HEK293 (cell line): ENCODE measurements around the gene B4GALT1.

Source experiments
- FEZF1 ChIP-seq: fragments of 450-650 bp; formaldehyde crosslinking; IDR thresholded peaks from 2 replicates; pipeline ENCODE4 v1.5.1; 2016; ENCODE audit warnings: missing biosample characterization, missing genetic modification characterization
- GLI4 ChIP-seq: fragments of 450-650 bp; formaldehyde crosslinking; IDR thresholded peaks from 2 replicates; pipeline ENCODE4 v1.5.1; 2016; ENCODE audit warnings: missing biosample characterization, missing genetic modification characterization
- GLIS1 ChIP-seq: fragments of 450-650 bp; formaldehyde crosslinking; IDR thresholded peaks from 2 replicates; pipeline ENCODE4 v1.5.1; 2016; ENCODE audit warnings: missing biosample characterization, missing genetic modification characterization
- IKZF3 ChIP-seq: fragments of 450-650 bp; IDR thresholded peaks from 2 replicates; pipeline ENCODE4 v1.5.0; 2018; ENCODE audit warnings: missing biosample characterization, mild to moderate bottlenecking, missing genetic modification characterization, moderate library complexity
- MEIS1 ChIP-seq: sonication (generic); formaldehyde crosslinking; IDR thresholded peaks from 2 replicates; pipeline ENCODE4 v1.8.1; 2022; ENCODE audit warnings: missing genetic modification reagents, mild to moderate bottlenecking, borderline replicate concordance
- MZF1 ChIP-seq: fragments of 450-650 bp; formaldehyde crosslinking; IDR thresholded peaks from 2 replicates; pipeline ENCODE4 v1.5.1; 2017; ENCODE audit warnings: missing biosample characterization, missing genetic modification characterization, borderline replicate concordance
- OSR2 ChIP-seq: fragments of 450-650 bp; formaldehyde crosslinking; IDR thresholded peaks from 2 replicates; pipeline ENCODE4 v1.5.1; 2016; ENCODE audit warnings: missing biosample characterization, missing genetic modification characterization
- PRDM6 ChIP-seq: fragments of 450-650 bp; formaldehyde crosslinking; IDR thresholded peaks from 2 replicates; pipeline ENCODE4 v1.5.1; 2017; ENCODE audit warnings: missing biosample characterization, missing genetic modification characterization
- SCRT1 ChIP-seq: fragments of 450-650 bp; formaldehyde crosslinking; IDR thresholded peaks from 2 replicates; pipeline ENCODE4 v1.5.1; 2016; ENCODE audit warnings: missing biosample characterization, missing genetic modification characterization, borderline replicate concordance
- SP7 ChIP-seq: fragments of 450-650 bp; formaldehyde crosslinking; IDR thresholded peaks from 2 replicates; pipeline ENCODE4 v1.5.1; 2016; ENCODE audit warnings: missing biosample characterization, missing genetic modification characterization
- ZBTB11 ChIP-seq: fragments of 450-650 bp; formaldehyde crosslinking; conservative IDR thresholded peaks from 2 replicates; pipeline ENCODE4 v1.5.1; 2016; ENCODE audit warnings: low read depth, missing biosample characterization, missing genetic modification characterization
- ZBTB17 ChIP-seq: fragments of 450-650 bp; formaldehyde crosslinking; IDR thresholded peaks from 2 replicates; pipeline ENCODE4 v1.5.1; 2016; ENCODE audit warnings: missing biosample characterization, missing genetic modification characterization
- ZBTB20 ChIP-seq: fragments of 450-650 bp; formaldehyde crosslinking; IDR thresholded peaks from 2 replicates; pipeline ENCODE4 v1.5.1; 2016; ENCODE audit warnings: missing biosample characterization, missing genetic modification characterization
- ZBTB8A ChIP-seq: fragments of 450-650 bp; formaldehyde crosslinking; IDR thresholded peaks from 2 replicates; pipeline ENCODE4 v1.5.1; 2016; ENCODE audit warnings: missing biosample characterization, missing genetic modification characterization
- ZNF133 ChIP-seq: fragments of 450-650 bp; formaldehyde crosslinking; IDR thresholded peaks from 2 replicates; pipeline ENCODE4 v1.5.1; 2016; ENCODE audit warnings: missing biosample characterization, missing genetic modification characterization
- ZNF2 ChIP-seq: fragments of 450-650 bp; formaldehyde crosslinking; IDR thresholded peaks from 2 replicates; pipeline ENCODE4 v1.5.1; 2016; ENCODE audit warnings: missing biosample characterization, missing genetic modification characterization
- ZNF335 ChIP-seq: fragments of 450-650 bp; formaldehyde crosslinking; conservative IDR thresholded peaks from 2 replicates; pipeline ENCODE4 v1.5.1; 2016; ENCODE audit warnings: missing biosample characterization, missing genetic modification characterization
- ZNF354C ChIP-seq: fragments of 450-650 bp; formaldehyde crosslinking; IDR thresholded peaks from 2 replicates; pipeline ENCODE4 v1.5.1; 2016; ENCODE audit warnings: missing biosample characterization, missing genetic modification characterization, low read depth, borderline replicate concordance
- ZNF366 ChIP-seq: fragments of 450-650 bp; formaldehyde crosslinking; conservative IDR thresholded peaks from 2 replicates; pipeline ENCODE4 v1.5.1; 2016; ENCODE audit warnings: missing biosample characterization, missing genetic modification characterization
- ZNF394 ChIP-seq: fragments of 450-650 bp; formaldehyde crosslinking; IDR thresholded peaks from 2 replicates; pipeline ENCODE4 v1.5.1; 2016; ENCODE audit warnings: missing biosample characterization, missing genetic modification characterization, mild to moderate bottlenecking, moderate library complexity, borderline replicate concordance
- ZNF621 ChIP-seq: fragments of 450-650 bp; formaldehyde crosslinking; IDR thresholded peaks from 2 replicates; pipeline ENCODE4 v1.5.1; 2017; ENCODE audit warnings: missing biosample characterization, missing genetic modification characterization
- ZNF664 ChIP-seq: fragments of 450-650 bp; formaldehyde crosslinking; IDR thresholded peaks from 2 replicates; pipeline ENCODE4 v1.5.1; 2016; ENCODE audit warnings: missing biosample characterization, missing genetic modification characterization
- ZNF76 ChIP-seq: fragments of 450-650 bp; formaldehyde crosslinking; IDR thresholded peaks from 2 replicates; pipeline ENCODE4; 2016; ENCODE audit warnings: low read depth, missing biosample characterization, missing genetic modification characterization, borderline replicate concordance
- ZNF830 ChIP-seq: fragments of 450-650 bp; IDR thresholded peaks from 2 replicates; pipeline ENCODE4 v1.5.0; 2018; ENCODE audit warnings: missing biosample characterization, missing genetic modification characterization, low read depth, mild to moderate bottlenecking, moderate library complexity
- ZNF843 ChIP-seq: fragments of 450-650 bp; formaldehyde crosslinking; IDR thresholded peaks from 2 replicates; pipeline ENCODE4 v1.5.1; 2016; ENCODE audit warnings: missing biosample characterization, missing genetic modification characterization
- TF ChIP-seq, protein P1 (sequence below): fragments of 450-650 bp; formaldehyde crosslinking; IDR thresholded peaks from 2 replicates; pipeline ENCODE4 v1.5.1; 2016; ENCODE audit warnings: missing biosample characterization, missing genetic modification characterization
- TF ChIP-seq, protein P2 (sequence below): fragments of 450-650 bp; formaldehyde crosslinking; IDR thresholded peaks from 2 replicates; pipeline ENCODE4 v1.5.1; 2016; ENCODE audit warnings: missing biosample characterization, missing genetic modification characterization
- TF ChIP-seq, protein P3 (sequence below): fragments of 450-650 bp; formaldehyde crosslinking; IDR thresholded peaks from 2 replicates; pipeline ENCODE4 v1.5.1; 2016; ENCODE audit warnings: missing biosample characterization, missing genetic modification characterization

Gene B4GALT1

DNA sequence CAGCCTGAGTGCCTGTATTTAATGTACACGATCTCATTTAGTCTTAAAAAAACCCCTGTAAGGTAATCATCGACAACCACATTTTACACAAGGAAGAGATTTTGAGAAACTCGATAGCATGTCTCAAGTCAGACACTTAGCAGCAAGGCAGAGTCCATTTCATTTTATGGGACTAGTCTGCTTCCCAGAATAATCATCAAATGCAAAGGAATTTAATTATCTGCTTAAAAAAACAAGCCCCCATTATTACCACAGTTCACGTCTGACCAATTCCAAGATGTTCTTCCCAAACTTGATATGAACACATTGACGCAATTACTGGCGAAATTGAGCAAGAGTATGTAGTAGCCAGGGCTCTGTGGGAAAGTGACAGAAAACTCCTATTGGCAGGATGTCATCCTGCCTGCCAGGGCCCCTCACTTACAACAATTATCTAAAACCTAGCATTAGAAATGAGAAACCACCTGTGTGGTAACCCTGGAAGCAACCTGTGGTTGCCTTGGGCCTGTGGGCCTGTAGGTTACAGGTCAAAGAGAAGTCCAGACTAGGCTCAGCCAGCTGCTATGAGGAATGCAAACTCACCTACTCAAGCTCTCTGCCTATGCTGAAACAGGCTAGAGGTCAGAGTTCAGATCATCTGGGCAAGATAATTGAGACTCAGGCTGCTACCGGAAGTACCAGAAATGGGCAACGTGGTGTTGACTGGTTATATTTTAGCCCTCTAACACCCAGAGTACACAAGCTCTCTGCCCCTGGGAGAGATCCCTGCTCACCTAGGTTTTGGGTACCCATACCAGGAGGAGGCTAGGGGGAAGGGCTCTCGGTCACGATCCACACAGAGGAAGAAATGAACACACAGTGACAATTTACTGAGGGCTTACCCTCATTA, 1.6 kb downstream of the B4GALT1 start (continued):
- TF ChIP-seq ZBTB11 (tag by site-specific recombination), result no peak
- no peak for TF ChIP-seq ZNF830
- TF ChIP-seq IKZF3 (tag by site-specific recombination), result peak; percentile 59; the same call in 1 of the 2 replicates
- TF ChIP-seq ZNF664 (tag by site-specific recombination), result peak; percentile 67
- TF ChIP-seq ZNF843 (tag by site-specific recombination), result peak; percentile 65; the same call in 1 of the 2 replicates
- TF ChIP-seq ZBTB20 (tag by site-specific recombination), result peak; percentile 86
- TF ChIP-seq, protein P1, sequence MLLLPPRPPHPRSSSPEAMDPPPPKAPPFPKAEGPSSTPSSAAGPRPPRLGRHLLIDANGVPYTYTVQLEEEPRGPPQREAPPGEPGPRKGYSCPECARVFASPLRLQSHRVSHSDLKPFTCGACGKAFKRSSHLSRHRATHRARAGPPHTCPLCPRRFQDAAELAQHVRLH, result peak; percentile 15; the same call in 1 of the 2 replicates
- peak; percentile 89 for TF ChIP-seq PRDM6 (tag by site-specific recombination)
- TF ChIP-seq MZF1, result peak; percentile 34; the same call in 1 of the 2 replicates
- peak; percentile 43; the same call in 1 of the 2 replicates for TF ChIP-seq ZNF335 (tag by site-specific recombination)
- TF ChIP-seq ZNF366 (tag by site-specific recombination), result peak; percentile 84
- TF ChIP-seq GLIS1, result peak; percentile 45
- TF ChIP-seq ZNF133, result no peak
- no peak for TF ChIP-seq ZNF621 (tag by site-specific recombination)
- peak; percentile 56 for TF ChIP-seq FEZF1 (tag by site-specific recombination)
- peak; percentile 95 for TF ChIP-seq SCRT1 (tag by site-specific recombination)
- peak; percentile 68 for TF ChIP-seq OSR2
- TF ChIP-seq ZBTB17, result peak; percentile 84
- TF ChIP-seq, protein P2, sequence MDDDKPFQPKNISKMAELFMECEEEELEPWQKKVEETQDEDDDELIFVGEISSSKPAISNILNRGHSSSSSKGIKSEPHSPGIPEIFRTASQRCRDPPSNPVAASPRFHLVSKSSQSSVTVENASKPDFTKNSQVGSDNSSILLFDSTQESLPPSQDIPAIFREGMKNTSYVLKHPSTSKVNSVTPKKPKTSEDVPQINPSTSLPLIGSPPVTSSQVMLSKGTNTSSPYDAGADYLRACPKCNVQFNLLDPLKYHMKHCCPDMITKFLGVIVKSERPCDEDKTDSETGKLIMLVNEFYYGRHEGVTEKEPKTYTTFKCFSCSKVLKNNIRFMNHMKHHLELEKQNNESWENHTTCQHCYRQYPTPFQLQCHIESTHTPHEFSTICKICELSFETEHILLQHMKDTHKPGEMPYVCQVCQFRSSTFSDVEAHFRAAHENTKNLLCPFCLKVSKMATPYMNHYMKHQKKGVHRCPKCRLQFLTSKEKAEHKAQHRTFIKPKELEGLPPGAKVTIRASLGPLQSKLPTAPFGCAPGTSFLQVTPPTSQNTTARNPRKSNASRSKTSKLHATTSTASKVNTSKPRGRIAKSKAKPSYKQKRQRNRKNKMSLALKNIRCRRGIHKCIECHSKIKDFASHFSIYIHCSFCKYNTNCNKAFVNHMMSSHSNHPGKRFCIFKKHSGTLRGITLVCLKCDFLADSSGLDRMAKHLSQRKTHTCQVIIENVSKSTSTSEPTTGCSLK (tag by site-specific recombination), result no peak
- no peak; the same call in 1 of the 2 replicates for TF ChIP-seq ZNF76 (tag by site-specific recombination)
- peak; percentile 94 for TF ChIP-seq SP7 (tag by site-specific recombination)
- no peak for TF ChIP-seq ZNF354C
- 0 out of 2 replicates have a peak, but pooled peaks have one; percentile 34 for TF ChIP-seq ZNF394
- TF ChIP-seq ZNF2 (tag by site-specific recombination), result peak; percentile 22; the same call in 1 of the 2 replicates
- TF ChIP-seq, protein P3, sequence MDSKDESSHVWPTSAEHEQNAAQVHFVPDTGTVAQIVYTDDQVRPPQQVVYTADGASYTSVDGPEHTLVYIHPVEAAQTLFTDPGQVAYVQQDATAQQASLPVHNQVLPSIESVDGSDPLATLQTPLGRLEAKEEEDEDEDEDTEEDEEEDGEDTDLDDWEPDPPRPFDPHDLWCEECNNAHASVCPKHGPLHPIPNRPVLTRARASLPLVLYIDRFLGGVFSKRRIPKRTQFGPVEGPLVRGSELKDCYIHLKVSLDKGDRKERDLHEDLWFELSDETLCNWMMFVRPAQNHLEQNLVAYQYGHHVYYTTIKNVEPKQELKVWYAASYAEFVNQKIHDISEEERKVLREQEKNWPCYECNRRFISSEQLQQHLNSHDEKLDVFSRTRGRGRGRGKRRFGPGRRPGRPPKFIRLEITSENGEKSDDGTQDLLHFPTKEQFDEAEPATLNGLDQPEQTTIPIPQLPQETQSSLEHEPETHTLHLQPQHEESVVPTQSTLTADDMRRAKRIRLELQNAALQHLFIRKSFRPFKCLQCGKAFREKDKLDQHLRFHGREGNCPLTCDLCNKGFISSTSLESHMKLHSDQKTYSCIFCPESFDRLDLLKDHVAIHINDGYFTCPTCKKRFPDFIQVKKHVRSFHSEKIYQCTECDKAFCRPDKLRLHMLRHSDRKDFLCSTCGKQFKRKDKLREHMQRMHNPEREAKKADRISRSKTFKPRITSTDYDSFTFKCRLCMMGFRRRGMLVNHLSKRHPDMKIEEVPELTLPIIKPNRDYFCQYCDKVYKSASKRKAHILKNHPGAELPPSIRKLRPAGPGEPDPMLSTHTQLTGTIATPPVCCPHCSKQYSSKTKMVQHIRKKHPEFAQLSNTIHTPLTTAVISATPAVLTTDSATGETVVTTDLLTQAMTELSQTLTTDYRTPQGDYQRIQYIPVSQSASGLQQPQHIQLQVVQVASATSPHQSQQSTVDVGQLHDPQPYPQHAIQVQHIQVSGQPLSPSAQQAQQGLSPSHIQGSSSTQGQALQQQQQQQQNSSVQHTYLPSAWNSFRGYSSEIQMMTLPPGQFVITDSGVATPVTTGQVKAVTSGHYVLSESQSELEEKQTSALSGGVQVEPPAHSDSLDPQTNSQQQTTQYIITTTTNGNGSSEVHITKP (tag by site-specific recombination), result peak; percentile 72
- TF ChIP-seq ZBTB8A (tag by site-specific recombination), result no peak
- no peak for TF ChIP-seq GLI4 (tag by site-specific recombination)
- no peak for TF ChIP-seq MEIS1 (CRISPR knock-in tag)
